Kidney capillary endothelial cell (primary cell): ENCODE measurements around the gene HDLBP.
"Not testable (repeated sequence)": the region's sequence is repeated elsewhere in the genome, so short reads cannot be mapped to it uniquely, and the experiment has no call there.

Experiments
- DNase-seq: peaks from one replicate; pipeline ENCODE4 v3.0.0-alpha.2; 2018; ENCODE audit warnings: low spot score

HDLBP gene

GRCh38 chr2:241302759-241303651, 12.5 kb downstream of the HDLBP start:
- no peak for DNase-seq

DNA sequence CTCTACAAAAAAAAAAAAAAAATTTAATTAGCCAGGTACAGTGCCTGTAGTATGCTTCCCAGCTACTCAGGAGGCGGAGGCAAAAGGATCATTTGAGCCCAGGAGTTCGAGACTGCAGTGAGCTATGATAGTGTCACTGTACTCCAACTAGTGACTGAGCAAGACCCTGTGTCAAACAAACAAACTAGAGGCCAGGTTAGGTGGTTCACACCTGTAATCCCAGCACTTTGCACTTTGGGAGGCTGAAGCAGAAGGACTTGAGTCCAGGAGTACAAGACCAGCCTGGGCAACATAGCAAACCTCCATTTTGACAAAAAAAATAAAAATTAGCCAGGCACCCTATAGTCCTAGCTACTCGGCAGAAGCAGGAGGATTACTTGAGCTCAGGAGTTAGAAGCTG, 13.4 kb downstream of the HDLBP start:
- DNase-seq, result no peak

DNA sequence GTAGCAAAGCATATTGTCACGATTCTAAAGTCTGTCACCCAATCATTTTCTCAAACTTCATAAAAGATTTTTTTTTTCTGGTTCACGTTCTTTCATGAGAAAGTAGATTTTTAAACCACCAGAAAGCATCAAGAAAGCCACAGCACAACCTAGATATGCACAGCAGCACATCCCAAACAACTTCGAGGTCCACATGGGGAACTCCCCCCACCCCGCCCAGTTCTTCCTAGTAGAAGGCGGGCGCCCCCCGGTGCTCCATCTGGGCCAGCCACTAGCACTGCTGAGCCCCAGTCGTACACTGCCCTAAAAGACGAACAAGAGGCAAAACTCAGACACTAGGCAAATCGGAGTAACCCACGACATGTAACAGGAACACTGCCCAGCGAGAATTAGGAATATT, 15.5 kb downstream of the HDLBP start:
- DNase-seq, result no peak

DNA sequence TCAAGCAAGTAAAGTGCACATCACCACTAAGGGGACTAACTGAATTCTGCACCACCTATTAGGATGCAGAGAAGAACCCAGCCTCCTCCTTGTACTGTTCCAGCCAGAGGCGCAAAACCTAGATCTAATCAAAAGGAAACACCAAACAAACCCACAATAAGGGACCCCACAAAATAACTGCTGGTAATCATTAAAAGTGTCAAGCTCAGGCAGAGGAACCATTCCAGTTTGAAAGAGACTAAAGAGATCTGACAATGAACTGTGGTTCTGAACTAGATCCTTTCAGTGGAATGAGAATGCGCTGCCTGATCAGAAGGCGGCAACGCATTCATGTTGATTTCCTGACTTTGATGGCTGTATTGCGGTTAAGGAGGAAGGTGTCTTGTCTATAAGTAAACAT, 16.8 kb downstream of the HDLBP start:
- no peak for DNase-seq

- DNase-seq, result no peak
These were observed 18.7 kb downstream of the HDLBP start for GRCh38 chr2:241296767-241297166.

DNA sequence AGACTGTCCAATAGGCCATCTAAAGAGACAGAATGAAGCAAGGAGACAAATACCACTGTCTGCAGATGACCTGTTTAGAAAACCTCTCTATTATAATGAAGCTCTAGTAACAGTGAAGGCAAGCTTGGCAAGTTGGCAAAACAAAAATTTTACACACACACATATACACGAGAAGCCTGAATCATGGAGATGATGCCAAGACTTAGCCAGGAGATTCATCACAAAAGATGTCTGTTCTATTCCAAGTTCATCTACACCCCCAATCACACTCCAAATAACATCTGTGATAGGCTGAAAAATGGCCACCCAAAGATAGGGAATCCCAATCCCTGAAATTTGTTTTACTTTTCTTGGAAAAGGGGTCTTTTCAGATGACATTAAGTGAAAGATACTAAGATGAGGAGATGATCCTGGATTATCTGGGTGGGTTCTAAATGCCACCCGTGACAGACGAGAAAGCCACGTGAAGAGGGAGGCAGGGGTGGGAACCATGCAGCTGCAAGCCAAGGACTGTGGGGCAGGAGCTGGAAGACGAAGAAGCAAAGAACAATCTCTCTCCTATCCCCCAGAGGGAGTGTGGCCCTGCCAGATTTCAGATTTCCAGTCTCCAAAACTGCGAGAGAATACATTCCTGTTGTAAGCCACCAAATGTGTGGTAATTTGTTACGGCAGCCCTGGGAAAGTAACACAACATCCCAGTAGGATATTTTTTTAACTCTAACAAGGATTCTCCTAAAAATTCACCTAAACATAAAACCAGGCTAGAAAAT, 20.0 kb downstream of the HDLBP start:
- DNase-seq, result no peak

GRCh38 chr2:241293378-241293797, 22.1 kb downstream of the HDLBP start:
- DNase-seq, result not testable (repeated sequence)

DNA sequence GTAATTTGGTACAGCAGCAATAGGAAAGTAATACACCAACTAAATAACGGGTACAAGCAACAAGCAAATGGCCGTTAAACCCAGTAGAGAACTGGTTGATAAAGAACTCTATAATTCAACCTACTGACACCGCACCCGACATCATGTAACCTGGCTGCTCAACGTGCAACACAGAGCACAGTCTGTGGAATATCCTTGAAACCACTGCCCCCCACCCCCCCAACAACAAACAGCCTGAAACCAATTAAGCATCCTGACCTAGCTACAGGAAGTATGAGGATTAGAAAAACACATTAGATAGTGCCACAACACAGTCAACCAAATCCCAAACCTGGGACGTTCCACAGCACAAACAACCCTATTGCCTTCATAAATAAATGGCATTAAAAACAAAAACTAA, 23.5 kb downstream of the HDLBP start:
- DNase-seq, result no peak

GRCh38 chr2:241291153-241291552, 24.3 kb downstream of the HDLBP start:
- no peak for DNase-seq

DNA sequence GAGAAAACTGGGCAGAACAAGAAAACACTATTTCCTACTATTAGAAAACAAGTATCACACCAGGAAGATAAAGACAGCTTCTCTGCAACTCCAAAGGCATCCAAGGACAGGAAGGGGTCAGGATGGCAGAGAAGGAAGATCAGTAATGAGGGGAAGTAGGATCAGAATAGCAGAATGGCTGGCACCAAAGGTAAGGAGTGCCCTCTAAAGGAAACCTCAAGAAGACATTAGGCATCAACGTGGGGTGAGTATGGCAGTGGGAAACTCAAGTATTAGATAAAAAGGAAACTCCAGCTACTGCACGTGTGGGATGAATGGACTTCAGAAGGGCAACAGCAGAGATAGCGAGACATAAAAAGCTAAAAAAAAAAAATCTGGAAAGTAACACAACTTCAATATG, 25.9 kb downstream of the HDLBP start:
- no peak for DNase-seq

- no peak for DNase-seq
These were observed 26.4 kb downstream of the HDLBP start for GRCh38 chr2:241289053-241289452.

DNA sequence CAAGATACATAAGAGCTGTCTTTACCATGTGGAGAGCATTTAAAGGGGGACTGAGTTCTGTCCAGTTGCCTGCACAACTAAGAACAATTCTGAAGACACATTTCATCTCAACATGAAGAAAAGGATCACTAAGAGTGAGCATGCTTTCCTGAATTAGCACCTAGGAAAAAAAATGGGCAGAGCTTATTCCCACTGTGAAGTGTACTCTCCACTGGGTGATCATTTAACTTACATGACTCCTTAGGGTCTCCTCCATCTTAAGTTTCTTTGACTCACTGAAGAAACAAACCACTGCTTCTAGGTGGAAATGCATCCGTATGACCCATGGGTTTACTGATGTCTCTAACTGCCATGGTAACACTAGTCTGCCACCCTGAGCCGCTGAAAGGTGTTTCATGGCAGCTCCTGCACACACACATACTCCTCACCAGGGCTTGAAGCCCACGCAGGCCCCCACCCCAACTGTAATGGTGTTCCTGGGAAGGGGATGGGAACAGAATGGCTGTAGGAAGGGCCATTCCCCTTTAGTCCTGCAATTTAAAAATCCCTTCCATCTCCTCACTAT, 27.1 kb downstream of the HDLBP start:
- no peak for DNase-seq

DNA sequence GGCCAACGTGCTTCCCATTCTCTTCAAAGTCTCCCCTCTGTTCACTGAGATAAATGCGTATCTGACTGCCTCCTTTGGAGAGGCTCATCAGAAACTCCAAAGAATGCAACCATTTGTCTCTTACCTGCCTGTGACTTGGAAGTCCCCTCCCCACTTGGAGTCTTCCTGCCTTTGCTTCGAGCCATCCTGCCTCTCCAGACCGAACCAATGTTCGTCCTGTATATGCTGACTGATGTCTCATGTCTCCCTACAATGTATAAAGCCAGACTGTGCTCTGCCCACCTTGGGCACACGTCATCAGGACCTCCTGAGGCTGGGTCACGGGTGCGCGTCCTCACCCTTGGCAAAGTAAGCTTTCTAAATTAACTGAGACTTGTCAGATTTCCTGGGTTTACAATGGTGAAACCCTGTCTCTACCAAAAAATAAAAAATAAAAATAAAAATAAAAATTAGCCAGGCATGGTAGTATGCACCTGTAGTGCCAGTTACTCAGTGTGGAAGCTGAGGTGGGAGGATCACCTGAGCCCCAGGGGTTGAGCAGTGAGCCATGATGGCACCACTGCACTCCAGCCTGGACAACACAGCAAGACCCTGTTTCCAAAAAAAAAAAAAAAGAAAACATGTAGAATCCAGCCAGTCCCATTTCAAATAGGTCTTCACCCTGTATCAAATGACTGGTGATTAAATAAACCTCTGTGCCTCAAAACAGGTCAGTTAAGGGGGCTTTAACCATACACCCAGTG, 29.0 kb downstream of the HDLBP start:
- no peak for DNase-seq

DNA sequence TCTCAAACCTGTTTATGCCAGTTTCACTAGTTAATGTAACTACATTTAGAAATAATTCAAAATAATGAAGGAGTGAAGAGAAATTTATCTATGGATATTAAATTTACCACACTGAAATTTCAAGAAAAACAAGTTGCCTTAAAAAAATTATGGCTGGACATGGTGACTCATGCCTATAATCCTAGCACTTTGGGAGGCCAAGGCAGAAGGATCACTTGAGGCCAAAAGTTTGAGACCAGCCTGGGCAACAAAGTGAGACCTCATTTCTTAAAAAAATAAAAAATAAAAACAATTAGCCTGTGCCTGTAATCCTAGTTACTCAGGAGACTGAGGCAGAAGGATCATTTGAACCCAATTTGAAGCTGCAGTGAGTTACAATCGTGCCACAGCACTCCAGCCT, 29.9 kb downstream of the HDLBP start:
- DNase-seq, result no peak

DNA sequence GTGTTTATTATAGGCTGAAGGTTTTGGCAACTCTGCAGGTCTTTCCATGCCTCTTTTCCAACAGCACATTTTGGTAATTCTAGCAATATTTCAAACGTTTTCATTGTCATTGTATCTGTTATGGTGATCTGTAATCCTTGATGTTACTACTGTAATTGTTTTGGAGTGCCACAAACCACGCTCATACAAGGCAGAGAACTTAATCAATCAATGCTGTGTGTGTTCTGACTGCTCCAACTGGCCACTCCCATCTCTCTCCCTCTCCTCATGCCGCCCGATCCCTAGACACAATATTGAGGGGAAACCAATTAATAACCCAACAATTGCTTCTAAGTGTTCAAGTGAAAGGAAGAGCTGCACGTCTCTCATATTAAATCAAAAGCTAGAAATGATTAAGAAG, 32.9 kb downstream of the HDLBP start:
- DNase-seq, result no peak

GRCh38 chr2:241280291-241280690, 35.2 kb downstream of the HDLBP start:
- DNase-seq, result no peak

DNA sequence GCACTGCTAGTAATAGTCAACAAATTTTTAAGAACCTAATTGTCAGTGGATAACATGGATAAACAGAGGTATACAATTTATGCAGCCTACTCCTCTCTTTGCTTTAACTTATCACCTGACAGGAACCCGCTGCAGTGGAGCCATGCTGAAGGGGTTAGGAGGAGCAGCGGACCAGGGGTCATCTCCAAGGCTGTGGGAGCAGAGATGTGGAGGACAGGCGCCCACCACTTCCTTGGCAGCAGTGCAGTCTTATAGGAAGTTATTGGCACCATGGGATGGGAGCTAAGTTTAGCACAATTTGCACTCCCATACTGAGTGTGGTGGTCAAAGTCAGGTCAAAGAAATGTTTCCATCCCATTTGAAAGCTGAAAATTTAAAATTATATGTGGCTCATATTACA, 35.6 kb downstream of the HDLBP start:
- DNase-seq, result no peak

GRCh38 chr2:241279413-241279812, 36.1 kb downstream of the HDLBP start:
- no peak for DNase-seq

DNA sequence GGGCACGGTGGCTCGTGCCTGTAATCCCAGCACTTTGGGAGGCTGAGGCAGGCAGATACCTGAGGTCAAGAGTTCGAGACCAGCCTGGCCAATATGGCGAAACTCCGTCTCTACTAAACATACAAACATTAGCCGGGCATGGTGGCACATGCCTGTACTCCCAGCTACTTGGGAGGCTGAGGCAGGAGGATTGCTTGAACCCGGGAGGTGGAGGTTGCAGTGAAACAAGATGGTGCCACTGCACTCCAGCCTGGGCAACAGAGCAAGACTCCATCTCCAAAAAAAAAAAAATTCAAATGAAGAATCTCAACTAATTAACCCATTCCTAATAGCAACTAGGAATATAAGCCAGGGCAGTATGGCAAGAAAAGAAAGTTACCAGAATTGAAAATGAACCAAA, 37.2 kb downstream of the HDLBP start:
- DNase-seq, result not testable (repeated sequence)

- no peak for DNase-seq
These were observed 39.6 kb downstream of the HDLBP start for GRCh38 chr2:241275910-241276309.

- DNase-seq, result no peak
These were observed 40.0 kb downstream of the HDLBP start for GRCh38 chr2:241275504-241275903.

GRCh38 chr2:241274127-241274526, 41.3 kb downstream of the HDLBP start:
- DNase-seq, result no peak
